ENCODE results near the gene CIC.

GRCh38 chr19:42284066-42284501 is 15.0 kb downstream of the CIC start:
- TF ChIP-seq CTCF (IDR thresholded peaks at IDR 0.05; ENCODE audit: insufficient read depth, low read length, poor library complexity, severe bottlenecking) (no peak), EZH2phosphoT487 (conservative IDR thresholded peaks at IDR 0.05; ENCODE audit: low read length) (no peak)
